NT2/D1 (cell line): Measurements from ENCODE around the gene TSHZ1.

Experiments
- SUZ12 ChIP-seq: IDR thresholded peaks from 2 replicates; pipeline ENCODE4 v1.6.1; 2011; ENCODE audit not compliant: insufficient read length, insufficient read depth; ENCODE audit errors: extremely low read depth
- YY1 ChIP-seq: IDR thresholded peaks from 2 replicates; pipeline ENCODE4 v1.6.1; 2011; ENCODE audit not compliant: insufficient read length, insufficient read depth
- ZNF274 ChIP-seq: IDR thresholded peaks from 2 replicates; pipeline ENCODE4 v1.6.1; 2011; ENCODE audit warnings: mild to moderate bottlenecking, low read depth, low read length

GRCh38 chr18:75317703-75318102 lies 107.1 kb downstream of the TSHZ1 start:
- TF ChIP-seq SUZ12 (no peak), YY1 (no peak), ZNF274 (no peak)
